Jurkat, Clone E6-1 (cell line): ENCODE results near the gene ADCY5.

Experiments
- DNase-seq: peaks from one replicate; pipeline ENCODE4 v3.0.0-alpha.2; 2011; ENCODE audit warnings: low read depth, low spot score
- H3K4me3 ChIP-seq: 2 replicates; pipeline ENCODE4 v1.5.1; 2011; ENCODE audit warnings: mild to moderate bottlenecking, low read length, control low read depth, moderate library complexity

The ADCY5 gene

GRCh38 chr3:123324880-123325765 lies 123.8 kb downstream of the ADCY5 start:
- H3K4me3 ChIP-seq = no peak overlapping the region
- no peak for DNase-seq

GRCh38 chr3:123323781-123324180 lies 125.1 kb downstream of the ADCY5 start:
- DNase-seq = no peak
- H3K4me3 ChIP-seq = no peak overlapping the region

- DNase-seq = no peak
- no peak overlapping the region for H3K4me3 ChIP-seq
Observed at GRCh38 chr3:123322866-123323265, 126.0 kb downstream of the ADCY5 start.

GRCh38 chr3:123321806-123322205 lies 127.1 kb downstream of the ADCY5 start:
- H3K4me3 ChIP-seq = no peak overlapping the region
- DNase-seq = no peak

GRCh38 chr3:123320221-123320620 lies 128.7 kb downstream of the ADCY5 start:
- DNase-seq = no peak
- H3K4me3 ChIP-seq = no peak overlapping the region

GRCh38 chr3:123319760-123320159 lies 129.1 kb downstream of the ADCY5 start:
- no peak overlapping the region for H3K4me3 ChIP-seq
- DNase-seq = no peak

- DNase-seq = no peak
- H3K4me3 ChIP-seq = no peak overlapping the region
Observed at GRCh38 chr3:123318374-123318773, 130.5 kb downstream of the ADCY5 start.

- H3K4me3 ChIP-seq = no peak overlapping the region
- DNase-seq = no peak
Observed at GRCh38 chr3:123317716-123318115, 131.2 kb downstream of the ADCY5 start.

- H3K4me3 ChIP-seq = no peak overlapping the region
- DNase-seq = no peak
Observed at GRCh38 chr3:123315271-123315595, 133.7 kb downstream of the ADCY5 start.

GRCh38 chr3:123314359-123315270 lies 134.3 kb downstream of the ADCY5 start:
- DNase-seq = no peak
- no peak overlapping the region for H3K4me3 ChIP-seq

GRCh38 chr3:123313889-123314288 lies 135.0 kb downstream of the ADCY5 start:
- no peak overlapping the region for H3K4me3 ChIP-seq
- DNase-seq = no peak

- DNase-seq = no peak
- no peak overlapping the region for H3K4me3 ChIP-seq
Observed at GRCh38 chr3:123312331-123313265, 136.3 kb downstream of the ADCY5 start.

GRCh38 chr3:123311201-123311600 lies 137.7 kb downstream of the ADCY5 start:
- no peak overlapping the region for H3K4me3 ChIP-seq
- no peak for DNase-seq

- no peak overlapping the region for H3K4me3 ChIP-seq
- no peak for DNase-seq
Observed at GRCh38 chr3:123310741-123311140, 138.1 kb downstream of the ADCY5 start.

GRCh38 chr3:123310186-123310585 lies 138.7 kb downstream of the ADCY5 start:
- no peak for DNase-seq

GRCh38 chr3:123307064-123307463 lies 141.8 kb downstream of the ADCY5 start:
- no peak for DNase-seq

More at GRCh38 chr3:123310186-123310585, 138.7 kb downstream of the ADCY5 start:
- no peak overlapping the region for H3K4me3 ChIP-seq

GRCh38 chr3:123305192-123305591 lies 143.7 kb downstream of the ADCY5 start:
- H3K4me3 ChIP-seq = no peak overlapping the region
- no peak for DNase-seq

More at GRCh38 chr3:123307064-123307463, 141.8 kb downstream of the ADCY5 start:
- no peak overlapping the region for H3K4me3 ChIP-seq

GRCh38 chr3:123303976-123304560 lies 144.8 kb downstream of the ADCY5 start:
- H3K4me3 ChIP-seq = no peak overlapping the region
- DNase-seq = no peak

- no peak overlapping the region for H3K4me3 ChIP-seq
- DNase-seq = no peak
Observed at GRCh38 chr3:123302961-123303360, 145.9 kb downstream of the ADCY5 start.
